Retinal pigment epithelial cell (primary cell): ENCODE measurements around the gene ABCD4.

Experiments used
- DNase-seq: peaks from one replicate; pipeline ENCODE4 v3.0.0-alpha.2; 2010; ENCODE audit warnings: low read depth
- H3K4me3 ChIP-seq: 2 replicates; pipeline ENCODE4 v1.5.1; 2011; ENCODE audit warnings: mild to moderate bottlenecking, low read length, control low read depth, moderate library complexity
- TF ChIP-seq, protein P1 (sequence below): conservative IDR thresholded peaks from 2 replicates; pipeline ENCODE4 v1.5.1; 2011; ENCODE audit warnings: low read depth, low read length, control low read depth, inconsistent platforms

Gene ABCD4

DNA sequence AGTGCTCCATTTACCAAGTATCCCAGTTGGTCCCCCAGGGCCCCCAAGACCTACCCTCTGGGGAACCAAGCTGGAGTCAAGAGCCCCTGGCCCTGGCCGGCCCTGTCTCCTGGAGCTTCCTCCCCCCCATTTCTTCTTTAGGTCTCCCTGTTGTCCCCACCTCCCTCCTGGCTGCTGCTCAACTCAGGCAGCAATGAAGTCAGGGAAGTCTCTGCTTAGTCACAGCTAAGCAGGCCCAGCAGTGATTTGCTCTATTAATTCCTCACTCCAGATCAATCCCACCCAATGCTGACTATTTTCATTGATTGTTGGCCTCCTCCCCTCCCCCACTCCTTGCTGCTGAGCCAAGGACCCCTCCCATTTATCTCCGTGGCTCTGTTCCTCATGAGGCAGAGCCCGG lies 35.1 kb downstream of the ABCD4 start:
- H3K4me3 ChIP-seq, result no peak overlapping the region
- TF ChIP-seq, protein P1, sequence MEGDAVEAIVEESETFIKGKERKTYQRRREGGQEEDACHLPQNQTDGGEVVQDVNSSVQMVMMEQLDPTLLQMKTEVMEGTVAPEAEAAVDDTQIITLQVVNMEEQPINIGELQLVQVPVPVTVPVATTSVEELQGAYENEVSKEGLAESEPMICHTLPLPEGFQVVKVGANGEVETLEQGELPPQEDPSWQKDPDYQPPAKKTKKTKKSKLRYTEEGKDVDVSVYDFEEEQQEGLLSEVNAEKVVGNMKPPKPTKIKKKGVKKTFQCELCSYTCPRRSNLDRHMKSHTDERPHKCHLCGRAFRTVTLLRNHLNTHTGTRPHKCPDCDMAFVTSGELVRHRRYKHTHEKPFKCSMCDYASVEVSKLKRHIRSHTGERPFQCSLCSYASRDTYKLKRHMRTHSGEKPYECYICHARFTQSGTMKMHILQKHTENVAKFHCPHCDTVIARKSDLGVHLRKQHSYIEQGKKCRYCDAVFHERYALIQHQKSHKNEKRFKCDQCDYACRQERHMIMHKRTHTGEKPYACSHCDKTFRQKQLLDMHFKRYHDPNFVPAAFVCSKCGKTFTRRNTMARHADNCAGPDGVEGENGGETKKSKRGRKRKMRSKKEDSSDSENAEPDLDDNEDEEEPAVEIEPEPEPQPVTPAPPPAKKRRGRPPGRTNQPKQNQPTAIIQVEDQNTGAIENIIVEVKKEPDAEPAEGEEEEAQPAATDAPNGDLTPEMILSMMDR, result no peak
- no peak for DNase-seq

DNA sequence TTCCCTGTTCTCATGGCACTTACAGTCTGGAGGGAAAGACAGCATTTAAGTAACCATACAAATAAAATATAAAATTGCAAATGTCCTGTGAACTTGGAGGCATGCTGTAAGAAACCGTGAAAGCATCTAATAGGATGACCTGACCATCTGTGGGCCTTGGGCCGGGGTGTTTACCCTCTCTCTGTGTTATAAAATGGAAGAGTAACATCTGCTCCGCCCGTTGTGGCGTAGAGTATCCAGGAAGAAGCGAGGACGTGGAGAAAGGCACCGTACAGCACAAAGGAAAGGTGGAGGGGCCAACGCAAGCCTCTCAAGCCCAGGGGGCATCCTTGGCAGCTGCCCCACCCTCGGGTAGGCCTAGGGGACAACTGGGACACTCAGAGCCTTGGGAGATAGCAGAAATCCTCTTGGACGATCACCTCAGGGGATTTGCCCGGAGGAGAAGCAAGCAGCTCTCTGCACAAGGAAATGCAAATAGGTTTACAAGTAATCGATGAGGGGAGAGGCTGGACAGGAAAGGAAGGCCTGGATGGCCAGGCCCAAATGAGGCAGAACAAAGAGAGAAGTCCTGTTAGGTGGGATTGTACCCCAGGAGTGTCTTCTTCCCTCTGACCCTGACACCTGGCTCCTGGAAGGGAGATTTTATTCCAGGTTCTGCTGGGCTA lies 37.3 kb downstream of the ABCD4 start:
- no peak for DNase-seq
- H3K4me3 ChIP-seq, result no peak overlapping the region
- TF ChIP-seq, protein P1, result no peak

GRCh38 chr14:74263921-74264320 lies 38.8 kb downstream of the ABCD4 start:
- no peak for DNase-seq
- H3K4me3 ChIP-seq, result no peak overlapping the region
- TF ChIP-seq, protein P1, result no peak

DNA sequence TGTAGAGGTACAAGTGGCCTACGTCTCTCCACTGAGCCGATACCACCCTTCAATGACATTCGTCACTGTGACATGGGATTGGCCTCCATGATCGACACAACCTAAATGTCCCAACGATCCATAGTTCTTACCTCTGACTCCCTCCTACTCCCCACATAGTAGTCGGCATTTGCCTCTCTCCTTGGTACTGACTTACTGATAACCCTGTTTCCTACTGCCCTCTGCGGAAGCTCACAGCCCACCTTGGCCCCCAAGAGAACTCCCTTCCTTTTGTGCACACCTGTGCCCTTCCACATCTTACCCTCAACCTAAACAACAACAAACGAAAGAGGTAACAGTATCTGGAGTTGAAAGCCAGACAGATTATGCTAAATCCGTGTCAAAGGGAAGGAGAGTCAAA lies 39.6 kb downstream of the ABCD4 start:
- DNase-seq, result no peak
- no peak overlapping the region for H3K4me3 ChIP-seq
- TF ChIP-seq, protein P1, result no peak

- TF ChIP-seq, protein P1, result no peak
- H3K4me3 ChIP-seq, result no peak overlapping the region
- DNase-seq, result no peak
These were observed 40.7 kb downstream of the ABCD4 start for GRCh38 chr14:74262076-74262475.

DNA sequence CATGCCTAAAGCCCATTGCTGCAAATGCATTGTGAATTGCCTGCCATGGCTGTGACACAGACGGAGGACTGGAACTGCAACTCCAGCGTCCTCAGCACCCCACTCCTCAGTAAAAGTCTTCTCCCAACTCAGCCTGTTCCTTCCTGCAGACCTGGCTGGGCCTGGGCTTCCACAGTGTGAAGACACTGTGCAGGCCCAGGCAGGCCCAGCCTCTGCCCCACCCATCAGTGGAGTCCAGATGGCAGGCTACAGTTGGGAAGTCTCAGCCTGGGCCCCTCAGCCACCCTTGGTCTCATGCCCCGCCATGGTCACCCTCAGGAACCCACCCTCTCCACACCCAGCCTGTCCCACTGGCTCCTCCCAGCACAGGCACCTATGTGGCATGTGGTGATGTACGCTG lies 41.4 kb downstream of the ABCD4 start:
- TF ChIP-seq, protein P1, result no peak
- no peak overlapping the region for H3K4me3 ChIP-seq
- no peak for DNase-seq

DNA sequence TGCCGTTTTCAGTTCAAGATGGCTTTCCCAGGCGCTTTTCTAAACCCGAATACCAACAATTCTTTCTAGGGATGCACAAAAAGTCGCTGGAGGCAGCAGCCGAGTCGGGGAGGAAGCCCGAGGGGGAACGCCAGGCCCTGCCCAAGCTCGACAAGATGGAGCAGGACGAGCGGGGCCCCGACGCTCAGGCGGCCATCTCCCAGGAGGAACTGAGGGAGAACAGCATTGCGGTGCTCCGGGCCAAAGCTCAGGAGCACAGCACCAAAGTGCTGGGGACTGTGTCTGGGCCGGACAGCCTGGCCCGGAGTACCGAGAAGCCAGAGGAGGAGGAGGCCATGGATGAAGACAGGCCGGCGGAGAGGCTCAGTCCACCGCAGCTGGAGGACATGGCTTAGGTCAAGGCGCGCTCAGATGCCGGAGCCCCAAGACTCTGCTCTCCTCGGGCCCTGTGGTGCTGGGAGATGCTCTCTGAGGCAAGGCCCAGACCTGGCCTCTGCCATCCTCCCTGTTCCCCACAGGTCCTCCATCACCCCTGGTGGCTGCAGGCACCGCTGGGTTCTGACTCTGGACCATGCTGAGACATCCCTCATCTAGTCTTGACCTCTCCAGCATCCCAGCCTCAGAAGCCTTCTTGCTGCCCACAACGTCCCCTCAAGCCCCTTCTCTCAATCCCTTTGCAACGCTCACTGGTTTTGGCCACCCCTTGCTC lies 42.1 kb downstream of the ABCD4 start:
- DNase-seq, result no peak
- TF ChIP-seq, protein P1, result no peak
- H3K4me3 ChIP-seq, result no peak overlapping the region
